CD4-positive, alpha-beta memory T cell (primary cell): ENCODE results near the gene OR52K2. TPM values are rescaled to one million over a fixed set of nuclear protein-coding genes. Genes with fewer than 3 reads are reported as not detected.
A peak's percentile ranks its signal among the peaks of the same experiment; 100 is the strongest.
"Not testable (repeated sequence)": the region's sequence is repeated elsewhere in the genome, so short reads cannot be mapped to it uniquely, and the experiment has no call there.

Source experiments
- CTCF ChIA-PET: fragments of 350-600 bp; sonication (Branson Sonifier 250); formaldehyde crosslinking; loops from one replicate; lab custom pipeline; 2021; ENCODE audit warnings: inconsistent platforms; ENCODE audit not compliant: partially characterized antibody; lab: Charles Lee
- POLR2A ChIA-PET: fragments of 350-600 bp; sonication (Branson Sonifier 250); formaldehyde crosslinking; loops from one replicate; lab custom pipeline; 2021; ENCODE audit not compliant: partially characterized antibody; lab: Charles Lee
- DNase-seq, 5 donors: peaks; one replicate each; pipeline versions ENCODE4 v3.0.0 to v3.0.0-alpha.2; 2020 to 2022; ENCODE audit warnings: mixed read lengths in 1 of 5
- H3K27ac ChIP-seq: one replicate; pipeline ENCODE4 v1.7.0; 2013; ENCODE audit warnings: low read depth, low read length
- H3K27me3 ChIP-seq: 2 replicates; pipeline ENCODE4 v1.7.0; 2013; ENCODE audit warnings: mild to moderate bottlenecking, low read length, moderate library complexity; ENCODE audit not compliant: insufficient read depth
- H3K36me3 ChIP-seq: 2 replicates; pipeline ENCODE4 v1.7.0; 2013; ENCODE audit warnings: mild to moderate bottlenecking, low read length, moderate library complexity; ENCODE audit not compliant: insufficient read depth
- H3K4me1 ChIP-seq: 2 replicates; pipeline ENCODE4 v1.7.0; 2013; ENCODE audit warnings: mild to moderate bottlenecking, low read length, moderate library complexity; ENCODE audit not compliant: insufficient read depth
- H3K4me3 ChIP-seq, 2 donors: one replicate each; pipeline ENCODE4 v1.7.0; 2013; ENCODE audit warnings: low read length in 2 of 2, mild to moderate bottlenecking in 1 of 2
- H3K9me3 ChIP-seq, 2 donors: one replicate each; pipeline ENCODE4 v1.7.0; 2013; ENCODE audit warnings: low read length in 2 of 2, control low read depth in 1 of 2; ENCODE audit not compliant: control insufficient read depth in 1 of 2
- H3K27ac Mint-ChIP-seq, 7 donors: one replicate each; pipeline ENCODE4 v1.8.0; 2020 to 2021; ENCODE audit warnings: mixed read lengths in 7 of 7, mild to moderate bottlenecking in 6 of 7, inconsistent platforms in 3 of 7, moderate library complexity in 3 of 7
- H3K27me3 Mint-ChIP-seq, 2 donors: one replicate each; pipeline ENCODE4 v1.8.0; 2020 to 2021; ENCODE audit warnings: mixed read lengths in 2 of 2
- H3K36me3 Mint-ChIP-seq, 2 donors: one replicate each; pipeline ENCODE4 v1.8.0; 2020 to 2021; ENCODE audit warnings: mixed read lengths in 2 of 2, inconsistent platforms in 1 of 2, mild to moderate bottlenecking in 1 of 2
- H3K4me1 Mint-ChIP-seq, 4 donors: one replicate each; pipeline ENCODE4 v1.8.0; 2020 to 2021; ENCODE audit warnings: mixed read lengths in 4 of 4, mild to moderate bottlenecking in 1 of 4
- H3K4me3 Mint-ChIP-seq, 8 donors: one replicate each; pipeline ENCODE4 v1.8.0; 2020 to 2021; ENCODE audit warnings: mixed read lengths in 8 of 8, mild to moderate bottlenecking in 7 of 8, moderate library complexity in 6 of 8, inconsistent platforms in 3 of 8
- H3K9me3 Mint-ChIP-seq, 8 donors: one replicate each; pipeline ENCODE4 v1.8.0; 2020 to 2021; ENCODE audit warnings: mixed read lengths in 8 of 8, mild to moderate bottlenecking in 5 of 8, inconsistent platforms in 3 of 8, moderate library complexity in 1 of 8
- intact Hi-C: fragments of 100-400 bp; cut with micrococcal nuclease; formaldehyde crosslinking; loops from one replicate; pipeline ENCODE4 v1.15.1; 2023
- polyA plus RNA-seq, 2 donors: library from polyadenylated mRNA; unstranded; fragments of 300-500 nt; fragmentation: Illumina TruSeq; gene quantifications; one replicate each; pipeline ENCODE4 v1.2.3, GENCODE V29; 2021
- total RNA-seq, 2 experiments: library from RNA; stranded (reverse); gene quantifications; one replicate each; pipeline ENCODE4 v1.2.3, GENCODE V29; 2021

The OR52K2 gene
- total RNA-seq (not detected), polyA plus RNA-seq (not detected)

DNA sequence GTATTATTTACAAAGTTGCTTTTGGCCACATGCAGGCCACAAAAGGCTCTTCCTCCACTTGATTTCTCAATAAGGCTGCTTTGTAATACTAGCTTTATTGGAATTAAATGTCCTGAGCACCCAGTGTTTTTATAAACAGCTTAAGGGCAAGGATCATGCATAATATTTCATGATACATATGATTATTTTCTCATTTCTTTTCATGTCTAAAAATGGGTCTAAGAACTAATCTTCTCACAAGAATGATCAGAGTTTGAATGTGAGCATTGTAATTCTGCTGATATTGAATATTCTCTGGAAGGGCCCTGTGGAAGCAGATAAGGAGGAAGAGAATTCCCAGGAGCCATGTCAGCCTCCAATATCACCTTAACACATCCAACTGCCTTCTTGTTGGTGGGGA is at the start of gene OR52K2:
Gene OR52K2 (plus strand): TSS at position 301 of the 400 bp plus-strand sequence. CDS start 45 bp downstream, at position 346.
- Histone ChIP-seq H3K4me3 (no peak within 1 kb of the TSS), H3K27me3 (no peaks in the 10 kb centered on the region), H3K4me1 (no peaks in the 10 kb centered on the region), H3K27ac (no peak within 1 kb of the TSS), H3K36me3 (no peaks in the 10 kb centered on the region), H3K9me3 (no peaks in the 10 kb centered on the region)
- Mint-ChIP-seq H3K27me3 (peaks cover 1 to 2% of the 10 kb centered on the region in 2 donors), H3K9me3 (peaks cover 0 to 8% (median 3%) of the 10 kb centered on the region in 8 donors), H3K4me1 (no peaks in the 10 kb centered on the region), H3K4me3 (no peak within 1 kb of the TSS), H3K36me3 (no peaks in the 10 kb centered on the region), H3K27ac (no peak within 1 kb of the TSS)
- ChIA-PET CTCF (interaction anchor here (1.3 kb wide), 1 partner anchor 45 kb away, joined by 3 read pairs; no protein-coding TSS in a partner anchor), POLR2A (no interaction called here)
- no peak for DNase-seq
- intact Hi-C loops, result no loop called here

DNA sequence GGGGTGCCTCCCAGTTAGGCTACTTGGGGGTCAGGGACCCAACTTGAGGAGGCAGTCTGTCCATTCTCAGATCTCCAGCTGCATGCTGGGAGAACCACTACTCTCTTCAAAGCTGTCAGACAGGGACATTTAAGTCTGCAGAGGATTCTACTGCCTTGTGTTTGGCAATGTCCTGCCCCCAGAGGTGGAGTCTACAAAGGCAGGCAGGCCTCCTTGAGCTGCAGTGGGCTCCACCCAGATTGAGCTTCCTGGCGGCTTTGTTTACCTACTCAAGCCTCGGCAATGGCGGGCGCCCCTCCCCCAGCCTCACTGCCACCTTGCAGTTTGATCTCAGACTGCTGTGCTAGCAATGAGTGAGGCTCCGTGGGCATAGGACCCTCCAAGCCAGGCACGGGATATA is 42.9 kb upstream of the OR52K2 start:
- H3K9me3 Mint-ChIP-seq, result peaks cover 0 to 21% (median 9%) of the 10 kb centered on the region in 8 donors
- POLR2A ChIA-PET, H3K36me3 ChIP-seq, H3K27me3 ChIP-seq, CTCF ChIA-PET, H3K27ac Mint-ChIP-seq, intact Hi-C loops, H3K27ac ChIP-seq, H3K4me3 ChIP-seq, H3K4me1 Mint-ChIP-seq, H3K36me3 Mint-ChIP-seq, H3K9me3 ChIP-seq, DNase-seq, H3K4me3 Mint-ChIP-seq, H3K4me1 ChIP-seq: not testable (repeated sequence)
- H3K27me3 Mint-ChIP-seq, result peaks cover 21 to 24% of the 10 kb centered on the region in 2 donors

DNA sequence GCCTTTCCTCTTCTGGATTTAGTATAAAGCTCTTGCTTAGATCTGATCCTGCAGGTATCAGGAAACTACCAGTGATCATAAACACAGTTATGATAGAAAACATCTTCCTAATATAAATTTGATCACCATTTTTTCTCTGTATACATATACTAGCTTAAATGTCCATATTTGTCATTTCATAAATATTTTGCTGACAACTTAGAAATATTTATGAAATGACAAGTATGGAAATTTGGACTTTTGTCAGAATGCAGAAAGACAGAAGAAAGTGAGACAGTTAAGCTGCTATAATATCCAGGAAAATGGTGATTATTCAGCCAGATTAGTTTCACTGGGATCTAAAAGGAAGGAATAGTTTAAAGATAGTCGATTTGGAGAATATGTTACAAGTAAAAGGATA is 32.8 kb upstream of the OR52K2 start:
- ChIA-PET CTCF (no interaction called here), POLR2A (no interaction called here)
- Histone ChIP-seq H3K27me3 (no peaks in the 10 kb centered on the region), H3K36me3 (no peaks in the 10 kb centered on the region), H3K4me3 (no peak overlapping the region), H3K27ac (no peak overlapping the region), H3K9me3 (no peaks in the 10 kb centered on the region), H3K4me1 (no peaks in the 10 kb centered on the region)
- Mint-ChIP-seq H3K4me1 (no peaks in the 10 kb centered on the region), H3K27ac (no peak overlapping the region), H3K9me3 (no peaks in the 10 kb centered on the region), H3K4me3 (no peak overlapping the region), H3K27me3 (peaks cover 2 to 13% of the 10 kb centered on the region in 2 donors), H3K36me3 (no peaks in the 10 kb centered on the region)
- DNase-seq, result no peak
- intact Hi-C loops, result no loop called here

DNA sequence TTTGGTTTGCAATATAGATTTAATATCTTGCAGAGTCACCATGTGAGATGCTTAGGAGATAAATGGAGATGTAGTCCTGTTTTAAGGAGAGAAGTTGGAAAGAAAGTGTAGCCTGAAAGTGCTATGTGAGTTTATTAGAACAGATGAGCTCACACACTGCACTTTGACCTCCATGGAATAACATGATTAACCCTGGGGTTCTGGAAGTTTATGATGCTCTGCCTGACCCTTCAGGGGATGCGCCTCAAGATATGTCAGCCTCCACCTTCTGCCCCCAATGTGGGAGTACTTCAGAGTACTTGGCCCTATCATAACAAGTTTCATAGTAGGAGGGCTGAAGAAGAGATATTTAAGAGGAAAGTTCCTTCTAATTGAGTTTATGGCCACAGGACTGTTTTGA is 32.3 kb upstream of the OR52K2 start:
- ChIA-PET POLR2A (no interaction called here), CTCF (no interaction called here)
- H3K27ac Mint-ChIP-seq, result no peak overlapping the region
- no peak overlapping the region for H3K4me3 ChIP-seq
- no peak overlapping the region for H3K27ac ChIP-seq
- H3K36me3 ChIP-seq, result no peaks in the 10 kb centered on the region
- DNase-seq, result no peak
- no peaks in the 10 kb centered on the region for H3K4me1 Mint-ChIP-seq
- H3K4me3 Mint-ChIP-seq, result no peak overlapping the region
- no peaks in the 10 kb centered on the region for H3K36me3 Mint-ChIP-seq
- H3K9me3 Mint-ChIP-seq, result no peaks in the 10 kb centered on the region
- intact Hi-C loops, result no loop called here
- no peaks in the 10 kb centered on the region for H3K4me1 ChIP-seq
- peaks cover 1 to 14% of the 10 kb centered on the region in 2 donors for H3K27me3 Mint-ChIP-seq
- no peaks in the 10 kb centered on the region for H3K9me3 ChIP-seq
- no peaks in the 10 kb centered on the region for H3K27me3 ChIP-seq

DNA sequence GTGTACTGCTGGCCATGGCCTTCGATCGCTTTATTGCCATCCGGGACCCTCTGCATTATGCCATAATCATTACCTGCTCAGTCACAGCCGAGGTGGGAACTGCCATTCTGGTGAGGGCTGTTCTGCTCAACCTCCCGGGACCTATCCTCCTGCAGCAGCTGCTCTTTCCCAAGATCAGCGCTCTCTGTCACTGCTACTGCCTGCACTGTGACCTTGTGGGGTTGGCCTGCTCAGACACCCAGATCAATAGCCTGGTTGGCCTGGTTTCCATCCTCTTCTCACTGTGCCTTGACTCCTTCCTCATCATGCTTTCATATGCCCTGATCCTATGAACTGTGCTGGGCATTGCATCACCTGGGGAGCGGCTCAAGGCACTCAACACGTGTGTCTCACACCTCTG is 30.7 kb upstream of the OR52K2 start:
- no peaks in the 10 kb centered on the region for H3K4me1 ChIP-seq
- CTCF ChIA-PET, result no interaction called here
- H3K27ac ChIP-seq, result no peak overlapping the region
- Mint-ChIP-seq H3K9me3 (no peaks in the 10 kb centered on the region), H3K27me3 (peaks cover 0 to 14% of the 10 kb centered on the region in 2 donors), H3K4me3 (no peak overlapping the region), H3K4me1 (no peaks in the 10 kb centered on the region), H3K27ac (no peak overlapping the region), H3K36me3 (no peaks in the 10 kb centered on the region)
- no peaks in the 10 kb centered on the region for H3K27me3 ChIP-seq
- POLR2A ChIA-PET, result no interaction called here
- no peaks in the 10 kb centered on the region for H3K36me3 ChIP-seq
- H3K9me3 ChIP-seq, result no peaks in the 10 kb centered on the region
- DNase-seq, result no peak
- intact Hi-C loops, result no loop called here
- no peak overlapping the region for H3K4me3 ChIP-seq

DNA sequence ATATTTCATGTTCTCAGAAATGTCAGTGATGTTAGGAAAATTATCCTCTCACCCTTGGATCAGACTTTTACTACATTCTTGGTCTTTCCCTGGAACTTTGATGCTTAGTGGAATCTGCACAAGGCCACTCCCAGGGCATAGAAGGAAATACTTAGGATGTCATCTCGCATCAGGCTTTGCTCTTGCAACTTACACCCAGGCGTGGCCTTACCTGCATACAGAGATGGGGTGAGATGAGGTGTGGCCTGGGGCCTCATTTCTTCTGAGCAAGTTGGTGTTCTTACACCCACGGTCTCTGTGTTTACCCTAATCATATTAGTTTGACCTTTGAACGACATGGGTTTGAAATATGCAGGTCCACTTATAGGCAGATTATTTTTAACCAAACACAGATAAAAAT is 19.0 kb upstream of the OR52K2 start:
- Histone ChIP-seq H3K27ac (no peak overlapping the region), H3K4me3 (no peak overlapping the region), H3K27me3 (no peaks in the 10 kb centered on the region), H3K9me3 (no peaks in the 10 kb centered on the region), H3K4me1 (no peaks in the 10 kb centered on the region), H3K36me3 (no peaks in the 10 kb centered on the region)
- Mint-ChIP-seq H3K36me3 (no peaks in the 10 kb centered on the region), H3K4me1 (no peaks in the 10 kb centered on the region), H3K27me3 (peaks cover 5 to 10% of the 10 kb centered on the region in 2 donors), H3K4me3 (no peak overlapping the region), H3K9me3 (no peaks in the 10 kb centered on the region), H3K27ac (no peak overlapping the region)
- intact Hi-C loops, result no loop called here
- ChIA-PET CTCF (no interaction called here), POLR2A (no interaction called here)
- DNase-seq, result no peak

DNA sequence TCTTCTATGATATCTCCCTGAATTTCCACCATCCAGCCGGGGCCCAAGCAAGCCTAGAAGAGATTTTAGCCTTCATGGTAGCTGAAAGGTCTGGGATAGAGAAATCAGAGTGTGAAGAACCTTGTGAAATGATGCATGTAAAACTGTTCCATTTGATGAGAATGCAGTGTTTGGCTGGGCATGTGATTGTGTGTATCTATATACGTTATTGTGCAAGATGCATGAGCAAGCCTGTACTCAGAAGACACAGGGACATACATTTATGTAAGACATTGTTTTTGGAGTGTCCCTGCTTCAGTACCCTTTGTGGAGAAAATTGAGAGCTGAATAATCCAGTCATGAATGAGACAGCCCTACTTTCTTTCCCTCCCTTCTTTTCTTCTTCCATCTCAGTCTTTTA is 15.2 kb upstream of the OR52K2 start:
- H3K9me3 ChIP-seq, result no peaks in the 10 kb centered on the region
- peak overlapping the region in 1 of 7 donors; percentile 55 for H3K27ac Mint-ChIP-seq
- H3K4me1 ChIP-seq, result no peaks in the 10 kb centered on the region
- no peaks in the 10 kb centered on the region for H3K36me3 ChIP-seq
- no peaks in the 10 kb centered on the region for H3K4me1 Mint-ChIP-seq
- H3K27me3 Mint-ChIP-seq, result peaks cover 6 to 18% of the 10 kb centered on the region in 2 donors
- no peak overlapping the region for H3K27ac ChIP-seq
- no peaks in the 10 kb centered on the region for H3K36me3 Mint-ChIP-seq
- no peak for DNase-seq
- POLR2A ChIA-PET, result no interaction called here
- intact Hi-C loops, result no loop called here
- H3K27me3 ChIP-seq, result no peaks in the 10 kb centered on the region
- H3K4me3 Mint-ChIP-seq, result no peak overlapping the region
- no peak overlapping the region for H3K4me3 ChIP-seq
- peaks cover 0 to 4% (median under 1%) of the 10 kb centered on the region in 8 donors for H3K9me3 Mint-ChIP-seq
- CTCF ChIA-PET, result no interaction called here

DNA sequence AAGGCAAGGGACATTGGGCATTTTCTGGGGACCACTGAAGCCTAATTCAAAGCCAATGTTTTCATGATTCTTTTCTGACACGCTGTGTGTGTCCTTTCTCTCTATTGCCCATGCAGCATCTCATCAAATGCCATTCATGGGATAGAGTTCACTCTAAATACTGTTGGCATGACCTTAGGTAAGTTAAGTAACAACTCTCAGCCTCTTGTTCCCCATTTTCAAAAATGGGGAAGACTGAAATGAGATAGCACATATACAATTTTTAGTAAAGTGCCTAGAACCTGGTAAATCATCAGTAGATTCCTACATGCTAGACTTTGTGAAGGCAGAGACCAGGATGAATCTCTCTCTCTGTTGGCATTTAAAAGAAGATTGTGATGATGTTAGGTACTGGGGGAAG is 12.7 kb upstream of the OR52K2 start:
- H3K27me3 ChIP-seq, result no peaks in the 10 kb centered on the region
- H3K4me3 Mint-ChIP-seq, result no peak overlapping the region
- intact Hi-C loops, result no loop called here
- H3K4me1 ChIP-seq, result no peaks in the 10 kb centered on the region
- H3K36me3 Mint-ChIP-seq, result no peaks in the 10 kb centered on the region
- DNase-seq, result no peak
- no peak overlapping the region for H3K27ac Mint-ChIP-seq
- POLR2A ChIA-PET, result no interaction called here
- H3K27ac ChIP-seq, result no peak overlapping the region
- H3K4me1 Mint-ChIP-seq, result no peaks in the 10 kb centered on the region
- CTCF ChIA-PET, result no interaction called here
- peaks cover 6 to 14% of the 10 kb centered on the region in 2 donors for H3K27me3 Mint-ChIP-seq
- H3K36me3 ChIP-seq, result no peaks in the 10 kb centered on the region
- peaks cover 0 to 8% (median 3%) of the 10 kb centered on the region in 8 donors for H3K9me3 Mint-ChIP-seq
- no peaks in the 10 kb centered on the region for H3K9me3 ChIP-seq
- H3K4me3 ChIP-seq, result no peak overlapping the region
